HFFc6 (cell line): ENCODE measurements around the gene KREMEN1. TPM values are rescaled to one million over a fixed set of nuclear protein-coding genes. Genes with fewer than 3 reads are reported as not detected.

Experiments used
- DNase-seq: peaks from one replicate; pipeline ENCODE4 v3.0.0-alpha.2; 2018
- H3K27ac Mint-ChIP-seq: 2 replicates; pipeline ENCODE4 v1.8.0; 2020; ENCODE audit warnings: mild to moderate bottlenecking, mixed read lengths
- H3K27me3 Mint-ChIP-seq: 2 replicates; pipeline ENCODE4 v1.8.0; 2021; ENCODE audit warnings: mild to moderate bottlenecking, moderate library complexity, mixed read lengths; ENCODE audit not compliant: insufficient read depth
- H3K36me3 Mint-ChIP-seq: 2 replicates; pipeline ENCODE4 v1.8.0; 2021; ENCODE audit warnings: low read depth, mixed read lengths
- H3K4me1 Mint-ChIP-seq: 2 replicates; pipeline ENCODE4 v1.8.0; 2020; ENCODE audit warnings: low read depth, mixed read lengths
- H3K4me3 Mint-ChIP-seq: 2 replicates; pipeline ENCODE4 v1.8.0; 2020; ENCODE audit warnings: mild to moderate bottlenecking, moderate library complexity, mixed read lengths
- H3K9me3 Mint-ChIP-seq: 2 replicates; pipeline ENCODE4 v1.8.0; 2020; ENCODE audit warnings: mild to moderate bottlenecking, mixed read lengths
- CTCF ChIP-seq: fragments of 200-600 bp; sonication (generic); IDR thresholded peaks from 2 replicates; pipeline ENCODE4 v1.5.0; 2021; ENCODE audit warnings: antibody characterized with exemption, mild to moderate bottlenecking
- total RNA-seq, 6 experiments: library from RNA; stranded (reverse); fragmentation: NEBNext Ultra II Directional; extraction: Animal tissue kit (Norgen Biotek cat#: 25700); gene quantifications; 2 replicates in 1 of 6; 3 replicates in 5 of 6; pipeline ENCODE4 v1.2.3, GENCODE V29; 2021

Gene KREMEN1
- total RNA-seq, 6 experiments from 2014 or later = 0.50 to 1.1 (median 0.59) TPM

GRCh38 chr22:29165321-29166060 is 92.7 kb downstream of the KREMEN1 start:
- peaks cover 37% of the 10 kb centered on the region for H3K27me3 Mint-ChIP-seq
- no peak overlapping the region for H3K4me3 Mint-ChIP-seq
- no peaks in the 10 kb centered on the region for H3K9me3 Mint-ChIP-seq
- no peak overlapping the region for H3K27ac Mint-ChIP-seq
- no peak for DNase-seq
- no peaks in the 10 kb centered on the region for H3K4me1 Mint-ChIP-seq
- no peaks in the 10 kb centered on the region for H3K36me3 Mint-ChIP-seq
- no peak for TF ChIP-seq CTCF

- TF ChIP-seq CTCF = no peak
- H3K27me3 Mint-ChIP-seq = peaks cover 34% of the 10 kb centered on the region
- DNase-seq = no peak
- no peaks in the 10 kb centered on the region for H3K9me3 Mint-ChIP-seq
- no peak overlapping the region for H3K27ac Mint-ChIP-seq
- H3K36me3 Mint-ChIP-seq = no peaks in the 10 kb centered on the region
- H3K4me3 Mint-ChIP-seq = no peak overlapping the region
- H3K4me1 Mint-ChIP-seq = no peaks in the 10 kb centered on the region
Measured at GRCh38 chr22:29166180-29166579, 93.3 kb downstream of the KREMEN1 start.

- DNase-seq = no peak
- Mint-ChIP-seq H3K27ac (no peak overlapping the region), H3K27me3 (peaks cover 29% of the 10 kb centered on the region), H3K4me3 (no peak overlapping the region), H3K36me3 (no peaks in the 10 kb centered on the region), H3K4me1 (no peaks in the 10 kb centered on the region), H3K9me3 (no peaks in the 10 kb centered on the region)
- TF ChIP-seq CTCF = no peak
Measured at GRCh38 chr22:29167032-29167911, 94.4 kb downstream of the KREMEN1 start.

GRCh38 chr22:29171721-29172120 is 98.9 kb downstream of the KREMEN1 start:
- H3K27ac Mint-ChIP-seq = no peak overlapping the region
- TF ChIP-seq CTCF = no peak
- no peak for DNase-seq
- no peaks in the 10 kb centered on the region for H3K4me1 Mint-ChIP-seq
- H3K9me3 Mint-ChIP-seq = peaks cover 19% of the 10 kb centered on the region
- peaks cover 7% of the 10 kb centered on the region; the same call in 1 of the 2 replicates for H3K36me3 Mint-ChIP-seq
- H3K4me3 Mint-ChIP-seq = no peak overlapping the region
- peaks cover 24% of the 10 kb centered on the region for H3K27me3 Mint-ChIP-seq

- peaks cover 7% of the 10 kb centered on the region; the same call in 1 of the 2 replicates for H3K36me3 Mint-ChIP-seq
- no peak overlapping the region for H3K4me3 Mint-ChIP-seq
- no peaks in the 10 kb centered on the region for H3K4me1 Mint-ChIP-seq
- H3K27me3 Mint-ChIP-seq = peaks cover 22% of the 10 kb centered on the region
- H3K9me3 Mint-ChIP-seq = peaks cover 19% of the 10 kb centered on the region
- TF ChIP-seq CTCF = no peak
- DNase-seq = no peak
- H3K27ac Mint-ChIP-seq = no peak overlapping the region
Measured at GRCh38 chr22:29172216-29172615, 99.4 kb downstream of the KREMEN1 start.
